ENCODE results near the gene SLC35E4.
"Not testable (repeated sequence)": the region's sequence is repeated elsewhere in the genome, so short reads cannot be mapped to it uniquely, and the experiment has no call there.

The SLC35E4 gene

GRCh38 chr22:30612789-30613188, 22.8 kb upstream of the SLC35E4 start:
- DNase-seq (ENCODE audit: low read depth): no peak

- DNase-seq (ENCODE audit: low read depth): no peak
These were observed 21.3 kb upstream of the SLC35E4 start for GRCh38 chr22:30614268-30614667.

GRCh38 chr22:30614879-30615278, 20.7 kb upstream of the SLC35E4 start:
- no peak for DNase-seq (ENCODE audit: low read depth)

- no peak for DNase-seq (ENCODE audit: low read depth)
These were observed 20.0 kb upstream of the SLC35E4 start for GRCh38 chr22:30615543-30615954.

- no peak for DNase-seq (ENCODE audit: low read depth)
These were observed 17.8 kb upstream of the SLC35E4 start for GRCh38 chr22:30617819-30618218.

- not testable (repeated sequence) for DNase-seq (ENCODE audit: low read depth)
These were observed 15.7 kb upstream of the SLC35E4 start for GRCh38 chr22:30619909-30620308.

- no peak for DNase-seq (ENCODE audit: low read depth)
These were observed 9.2 kb upstream of the SLC35E4 start for GRCh38 chr22:30626413-30626812.

GRCh38 chr22:30627471-30627870, 8.1 kb upstream of the SLC35E4 start:
- DNase-seq (ENCODE audit: low read depth): peak; percentile 29

GRCh38 chr22:30628491-30628890, 7.1 kb upstream of the SLC35E4 start:
- DNase-seq (ENCODE audit: low read depth): no peak

- DNase-seq (ENCODE audit: low read depth): not testable (repeated sequence)
These were observed 4.1 kb upstream of the SLC35E4 start for GRCh38 chr22:30631469-30631868.

GRCh38 chr22:30634471-30635233, 929 bp upstream of the SLC35E4 start:
- DNase-seq (ENCODE audit: low read depth): peak; percentile 93

- peak; percentile 39 for DNase-seq (ENCODE audit: low read depth)
These were observed 871 bp downstream of the SLC35E4 start for GRCh38 chr22:30636226-30637077.

GRCh38 chr22:30637701-30638114, 2.1 kb downstream of the SLC35E4 start:
- DNase-seq (ENCODE audit: low read depth): peak; percentile 15

- DNase-seq (ENCODE audit: low read depth): peak; percentile 59
These were observed 4.8 kb downstream of the SLC35E4 start for GRCh38 chr22:30640361-30640760.

GRCh38 chr22:30640839-30641430, 5.4 kb downstream of the SLC35E4 start:
- no peak for DNase-seq (ENCODE audit: low read depth)

- no peak for DNase-seq (ENCODE audit: low read depth)
These were observed 7.7 kb downstream of the SLC35E4 start for GRCh38 chr22:30643055-30643875.

GRCh38 chr22:30646518-30647160, 11.1 kb downstream of the SLC35E4 start:
- no peak for DNase-seq (ENCODE audit: low read depth)

GRCh38 chr22:30647536-30647935, 12.0 kb downstream of the SLC35E4 start:
- DNase-seq (ENCODE audit: low read depth): no peak

- DNase-seq (ENCODE audit: low read depth): no peak
These were observed 13.2 kb downstream of the SLC35E4 start for GRCh38 chr22:30648825-30649224.

- DNase-seq (ENCODE audit: low read depth): peak; percentile 95
These were observed 13.9 kb downstream of the SLC35E4 start for GRCh38 chr22:30649430-30650007.
